SK-N-SH (cell line): Measurements from ENCODE around the gene CREB5. TPM values are rescaled to one million over a fixed set of nuclear protein-coding genes. Genes with fewer than 3 reads are reported as not detected.

Source experiments
- CTCF ChIA-PET: fragments of 300-600, 350-600 bp; formaldehyde crosslinking; extraction: SDS; loops from one replicate; lab custom pipeline; 2021; lab: Yijun Ruan, JAX
- POLR2A ChIA-PET: fragments of 350-600 bp; sonication (Branson Sonifier 250); formaldehyde crosslinking; extraction: SDS; loops from one replicate; lab custom pipeline; 2020; ENCODE audit warnings: antibody characterized with exemption, inconsistent platforms; lab: Yijun Ruan, JAX
- DNase-seq: peaks from one replicate; pipeline ENCODE4 v3.0.0; 2012
- H2AFZ ChIP-seq: fragments of 200-600 bp; sonication (generic); 2 replicates; pipeline ENCODE4 v1.8.1; 2016; ENCODE audit warnings: antibody characterized with exemption, mild to moderate bottlenecking, low read depth
- H3F3A ChIP-seq: fragments of 200-600 bp; sonication (generic); replicated peaks from 2 replicates; pipeline ENCODE3; 2016; ENCODE audit warnings: antibody characterized with exemption, mild to moderate bottlenecking; ENCODE audit not compliant: insufficient read depth
- H3K27ac ChIP-seq, 2 experiments: fragments of 200-500 bp in 1 of 2; fragments of 200-600 bp in 1 of 2; sonication (Bioruptor generic) in 1 of 2; sonication (generic), shearing (Covaris generic) in 1 of 2; 2 replicates each; pipeline versions ENCODE4 v1.5.1 to v1.6.1; 2014 to 2016; ENCODE audit warnings: low read depth in 2 of 2, inconsistent platforms in 1 of 2, low read length in 1 of 2, mild to moderate bottlenecking in 1 of 2, mixed read lengths in 1 of 2
- H3K27me3 ChIP-seq: fragments of 200-600 bp; sonication (generic), shearing (Covaris generic); 2 replicates; pipeline ENCODE4 v1.6.1; 2016; ENCODE audit warnings: mixed run types; ENCODE audit not compliant: insufficient read depth
- H3K36me3 ChIP-seq, 2 experiments: fragments of 200-500 bp in 1 of 2; fragments of 200-600 bp in 1 of 2; sonication (Bioruptor generic) in 1 of 2; sonication (generic) in 1 of 2; replicated peaks in 1 of 2; 2 replicates each; pipeline versions ENCODE3 to v1.5.1; 2014 to 2016; ENCODE audit warnings: low read length in 1 of 2, mild to moderate bottlenecking in 1 of 2; ENCODE audit not compliant: insufficient read depth in 2 of 2, control insufficient read depth in 1 of 2
- H3K4me1 ChIP-seq, 2 experiments: fragments of 200-500 bp in 1 of 2; fragments of 200-600 bp in 1 of 2; sonication (Bioruptor generic) in 1 of 2; sonication (generic), shearing (Covaris generic) in 1 of 2; 2 replicates each; pipeline versions ENCODE4 v1.5.1 to v1.6.1; 2014 to 2016; ENCODE audit warnings: low read depth in 1 of 2, low read length in 1 of 2, mixed run types in 1 of 2; ENCODE audit not compliant: insufficient read depth in 2 of 2, control insufficient read depth in 1 of 2
- H3K4me2 ChIP-seq: fragments of 200-600 bp; sonication (generic), shearing (Covaris generic); 2 replicates; pipeline ENCODE4 v1.6.1; 2017; ENCODE audit warnings: mixed run types
- H3K4me3 ChIP-seq, 2 experiments: fragments of 200-500 bp in 1 of 2; fragments of 200-600 bp in 1 of 2; sonication (Bioruptor generic) in 1 of 2; sonication (generic), shearing (Covaris generic) in 1 of 2; 2 replicates each; pipeline versions ENCODE4 v1.5.1 to v1.8.1; 2014 to 2016; ENCODE audit warnings: low read depth in 2 of 2, inconsistent platforms in 1 of 2, low read length in 1 of 2, mild to moderate bottlenecking in 1 of 2, mixed read lengths in 1 of 2, moderate library complexity in 1 of 2
- H3K79me2 ChIP-seq: fragments of 200-600 bp; sonication (generic); 2 replicates; pipeline ENCODE4 v1.8.1; 2017; ENCODE audit warnings: mild to moderate bottlenecking; ENCODE audit not compliant: insufficient read depth
- H3K9ac ChIP-seq: fragments of 200-600 bp; sonication (generic); 2 replicates; pipeline ENCODE4 v1.6.1; 2017; ENCODE audit warnings: mixed run types
- H3K9me2 ChIP-seq: fragments of 200-600 bp; sonication (generic); 2 replicates; pipeline ENCODE4 v1.6.1; 2017; ENCODE audit warnings: mixed run types
- H3K9me3 ChIP-seq: fragments of 200-600 bp; sonication (generic); 2 replicates; pipeline ENCODE4 v1.6.1; 2017; ENCODE audit warnings: mixed run types, mild to moderate bottlenecking, moderate library complexity
- H4K20me1 ChIP-seq: fragments of 200-600 bp; sonication (generic); 2 replicates; pipeline ENCODE4 v1.6.1; 2017; ENCODE audit warnings: mild to moderate bottlenecking, mixed run types; ENCODE audit not compliant: insufficient read depth
- ELF1 ChIP-seq: IDR thresholded peaks from 2 replicates; pipeline ENCODE4 v1.4.0; 2012
- EP300 ChIP-seq, 2 experiments: IDR thresholded peaks; 2 replicates each; pipeline versions ENCODE4 v1.4.0 to v1.6.1; 2012; ENCODE audit warnings: borderline replicate concordance in 1 of 2, low read depth in 1 of 2, low read length in 1 of 2
- FOSL2 ChIP-seq: IDR thresholded peaks from 2 replicates; pipeline ENCODE4 v1.4.0; 2012; ENCODE audit warnings: low read depth, mild to moderate bottlenecking, moderate library complexity, borderline replicate concordance
- FOXJ3 ChIP-seq: sonication (generic); formaldehyde crosslinking; IDR thresholded peaks from 2 replicates; pipeline ENCODE4 v1.5.1; 2020; ENCODE audit warnings: mild to moderate bottlenecking, missing genetic modification reagents
- IRF3 ChIP-seq: fragments of 150-350 bp; IDR thresholded peaks from 2 replicates; pipeline ENCODE4 v1.6.1; 2016; ENCODE audit warnings: mild to moderate bottlenecking, low read depth, low read length
- JUND ChIP-seq: IDR thresholded peaks from 2 replicates; pipeline ENCODE4 v1.4.0; 2012
- MEF2A ChIP-seq: IDR thresholded peaks from 2 replicates; pipeline ENCODE4 v1.4.0; 2012; ENCODE audit warnings: low read depth, borderline replicate concordance
- NFIC ChIP-seq: IDR thresholded peaks from 2 replicates; pipeline ENCODE4 v1.4.0; 2012; ENCODE audit warnings: borderline replicate concordance
- POLR2AphosphoS5 ChIP-seq: IDR thresholded peaks from 2 replicates; pipeline ENCODE4 v1.6.1; 2012; ENCODE audit warnings: low read depth, low read length
- RAD21 ChIP-seq: IDR thresholded peaks from 2 replicates; pipeline ENCODE4 v1.6.1; 2012; ENCODE audit warnings: mild to moderate bottlenecking, low read length
- RFX5 ChIP-seq: IDR thresholded peaks from 2 replicates; pipeline ENCODE4 v1.6.1; 2012; ENCODE audit warnings: mild to moderate bottlenecking, improper control_type of control experiment, low read length
- SMC3 ChIP-seq: IDR thresholded peaks from 2 replicates; pipeline ENCODE4 v1.6.1; 2012; ENCODE audit warnings: low read depth, low read length, improper control_type of control experiment
- TAF1 ChIP-seq: IDR thresholded peaks from 2 replicates; pipeline ENCODE4 v1.6.1; 2012; ENCODE audit warnings: low read depth, mild to moderate bottlenecking, low read length, moderate library complexity, borderline replicate concordance
- TCF12 ChIP-seq: IDR thresholded peaks from 2 replicates; pipeline ENCODE4 v1.4.0; 2012
- TEAD4 ChIP-seq: IDR thresholded peaks from 2 replicates; pipeline ENCODE4 v1.4.0; 2012; ENCODE audit warnings: mild to moderate bottlenecking, borderline replicate concordance; ENCODE audit not compliant: insufficient read depth
- USF2 ChIP-seq: fragments of 150-350 bp; IDR thresholded peaks from 2 replicates; pipeline ENCODE4 v1.6.1; 2017; ENCODE audit warnings: antibody characterized with exemption, low read length, low read depth, borderline replicate concordance
- WGBS: methylation state at CpG from one replicate; pipeline ENCODE4 v1.1.6; 2017; ENCODE audit warnings: low lambda C conversion rate; 5-methylcytosine and 5-hydroxymethylcytosine counted together
- polyA plus RNA-seq, 3 experiments: library from polyadenylated mRNA; depleted of rRNA; stranded (reverse); fragments of >200 nt; gene quantifications; 2 replicates each; pipeline ENCODE4 v1.2.3, GENCODE V29; 2012
- TF ChIP-seq, protein P1 (sequence below): IDR thresholded peaks from 2 replicates; pipeline ENCODE4; 2012
- TF ChIP-seq, protein P2 (sequence below): IDR thresholded peaks from 2 replicates; pipeline ENCODE4 v1.4.0; 2012; ENCODE audit warnings: low read depth, borderline replicate concordance
- TF ChIP-seq, protein P3 (sequence below): IDR thresholded peaks from 2 replicates; pipeline ENCODE4 v1.4.0; 2012; ENCODE audit warnings: low read depth
- TF ChIP-seq, protein P4 (sequence below): IDR thresholded peaks from 2 replicates; pipeline ENCODE4 v1.4.0; 2012; ENCODE audit warnings: low read depth, borderline replicate concordance

CREB5 gene
- polyA plus RNA-seq, 1 of the 3 experiments (the other 2 are of a cell fraction): 19.3 TPM

DNA sequence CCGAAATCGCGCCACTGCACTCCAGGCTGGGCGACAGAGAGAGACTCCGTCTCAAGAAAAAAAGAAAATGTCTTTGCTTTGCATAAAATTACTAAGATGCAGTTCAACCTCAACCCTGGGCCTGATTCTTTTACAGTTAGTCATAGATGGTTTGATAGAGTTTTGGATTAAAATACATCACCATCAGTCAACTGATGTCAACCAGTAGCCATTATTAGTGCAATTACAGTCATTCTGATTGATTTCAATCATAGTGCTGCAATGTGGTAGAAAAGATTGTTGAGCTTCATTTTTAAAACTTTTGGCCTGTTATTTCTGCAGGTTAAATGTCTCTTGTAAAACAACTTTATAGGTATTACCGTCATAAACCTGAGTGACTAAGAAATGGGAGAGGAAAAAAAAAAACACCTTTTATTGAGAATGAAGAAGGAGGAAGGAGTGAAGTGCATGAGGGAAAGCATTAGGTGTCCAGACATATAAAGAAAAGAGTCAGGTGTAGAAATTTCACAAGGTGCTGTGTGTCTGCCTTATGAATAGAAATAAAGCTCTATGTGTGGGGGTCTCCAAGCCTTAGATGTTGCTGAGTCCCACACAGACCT lies 395.2 kb downstream of the CREB5 start:
- ChIA-PET POLR2A (no interaction called here), CTCF (interaction anchor here (0.9 to 1.8 kb wide), 3 partner anchors 14 to 46 kb away, joined by 3 to 4 read pairs (median 3); no protein-coding TSS in a partner anchor)
- WGBS: 95% methylated on average over 6 of the region's 6 CpGs
- Histone ChIP-seq H3F3A (no peaks in the 10 kb centered on the region), H3K4me2 (no peak overlapping the region), H3K27me3 (no peaks in the 10 kb centered on the region), H3K27ac (no peak overlapping the region), H3K79me2 (no peaks in the 10 kb centered on the region), H2AFZ (no peak overlapping the region), H4K20me1 (no peaks in the 10 kb centered on the region), H3K4me3 (no peak overlapping the region), H3K36me3 (no peaks in the 10 kb centered on the region), H3K9me3 (no peaks in the 10 kb centered on the region), H3K9me2 (no peaks in the 10 kb centered on the region), H3K4me1 (peaks cover 6 to 8% of the 10 kb centered on the region in 2 experiments; a peak in 2 of 4 replicates), H3K9ac (no peak overlapping the region)
- DNase-seq: no peak
- TF ChIP-seq, protein P1, sequence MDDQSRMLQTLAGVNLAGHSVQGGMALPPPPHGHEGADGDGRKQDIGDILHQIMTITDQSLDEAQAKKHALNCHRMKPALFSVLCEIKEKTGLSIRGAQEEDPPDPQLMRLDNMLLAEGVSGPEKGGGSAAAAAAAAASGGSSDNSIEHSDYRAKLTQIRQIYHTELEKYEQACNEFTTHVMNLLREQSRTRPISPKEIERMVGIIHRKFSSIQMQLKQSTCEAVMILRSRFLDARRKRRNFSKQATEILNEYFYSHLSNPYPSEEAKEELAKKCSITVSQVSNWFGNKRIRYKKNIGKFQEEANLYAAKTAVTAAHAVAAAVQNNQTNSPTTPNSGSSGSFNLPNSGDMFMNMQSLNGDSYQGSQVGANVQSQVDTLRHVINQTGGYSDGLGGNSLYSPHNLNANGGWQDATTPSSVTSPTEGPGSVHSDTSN: peak; percentile 90
- TF ChIP-seq USF2: no peak
- peak; percentile 56; the same call in 1 of the 2 replicates for TF ChIP-seq TCF12
- peak; percentile 69 for TF ChIP-seq JUND
- TF ChIP-seq FOSL2: peak; percentile 21
- TF ChIP-seq ELF1: no peak

DNA sequence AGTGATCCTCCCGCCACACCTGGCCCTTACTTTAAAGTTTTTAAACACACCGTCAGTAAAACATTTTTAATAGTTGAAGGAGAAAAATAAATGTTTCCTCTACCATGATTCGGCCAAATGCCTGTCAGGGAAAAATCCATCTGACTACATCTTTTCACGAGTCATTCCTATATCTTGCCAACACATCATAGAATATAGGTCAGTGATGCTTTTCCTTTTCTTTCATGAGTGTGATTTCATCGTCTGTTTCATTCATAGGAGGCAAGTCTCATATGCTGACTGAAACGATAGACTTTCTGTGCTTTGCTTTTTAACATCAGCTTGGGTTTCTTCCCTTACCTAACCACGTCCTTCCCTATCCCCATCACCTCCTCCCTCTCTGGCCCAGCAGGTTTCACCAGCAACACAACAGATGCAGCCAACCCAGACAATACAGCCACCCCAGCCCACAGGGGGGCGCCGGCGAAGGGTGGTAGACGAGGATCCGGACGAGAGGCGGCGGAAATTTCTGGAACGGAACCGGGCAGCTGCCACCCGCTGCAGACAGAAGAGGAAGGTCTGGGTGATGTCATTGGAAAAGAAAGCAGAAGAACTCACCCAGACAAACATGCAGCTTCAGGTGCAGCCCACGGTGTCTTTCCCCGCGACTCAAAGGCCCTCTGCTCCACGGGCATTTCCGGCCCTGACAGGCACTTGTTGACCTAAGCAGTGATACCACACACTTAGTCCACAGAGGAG lies 396.6 kb downstream of the CREB5 start:
- Histone ChIP-seq H3K9ac (no peak overlapping the region), H3K9me2 (no peaks in the 10 kb centered on the region), H3K9me3 (no peaks in the 10 kb centered on the region), H3K27me3 (no peaks in the 10 kb centered on the region), H3K4me2 (no peak overlapping the region), H3K27ac (no peak overlapping the region), H4K20me1 (no peaks in the 10 kb centered on the region), H3K4me1 (peaks cover 6 to 8% of the 10 kb centered on the region in 2 experiments; a peak in 1 of 4 replicates), H3K79me2 (no peaks in the 10 kb centered on the region), H2AFZ (no peak overlapping the region), H3K4me3 (no peak overlapping the region), H3F3A (no peaks in the 10 kb centered on the region), H3K36me3 (no peaks in the 10 kb centered on the region)
- 83% methylated on average over 19 of the region's 23 CpGs for WGBS
- POLR2A ChIA-PET: no interaction called here
- DNase-seq: peak; percentile 31
- CTCF ChIA-PET: interaction anchor here (0.6 to 1.5 kb wide), 8 partner anchors 10 to 715 kb away, joined by 3 to 8 read pairs (median 4); no protein-coding TSS in a partner anchor
- TF ChIP-seq POLR2AphosphoS5 (no peak), EP300 (IDR thresholded peaks at IDR 0.05; ENCODE audit: borderline replicate concordance in 1 of 2, low read depth in 1 of 2, low read length in 1 of 2) (no peak), TEAD4 (no peak), RAD21 (no peak), NFIC (no peak; the same call in 1 of the 2 replicates), TAF1 (no peak), SMC3 (no peak), IRF3 (no peak), MEF2A (no peak), JUND (peak; percentile 14; the same call in 1 of the 2 replicates), FOXJ3 (no peak), ELF1 (no peak), RFX5 (no peak), FOSL2 (peak; percentile 25; the same call in 1 of the 2 replicates)
- TF ChIP-seq, protein P2, sequence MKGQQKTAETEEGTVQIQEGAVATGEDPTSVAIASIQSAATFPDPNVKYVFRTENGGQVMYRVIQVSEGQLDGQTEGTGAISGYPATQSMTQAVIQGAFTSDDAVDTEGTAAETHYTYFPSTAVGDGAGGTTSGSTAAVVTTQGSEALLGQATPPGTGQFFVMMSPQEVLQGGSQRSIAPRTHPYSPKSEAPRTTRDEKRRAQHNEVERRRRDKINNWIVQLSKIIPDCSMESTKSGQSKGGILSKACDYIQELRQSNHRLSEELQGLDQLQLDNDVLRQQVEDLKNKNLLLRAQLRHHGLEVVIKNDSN: no peak
- TF ChIP-seq, protein P3, sequence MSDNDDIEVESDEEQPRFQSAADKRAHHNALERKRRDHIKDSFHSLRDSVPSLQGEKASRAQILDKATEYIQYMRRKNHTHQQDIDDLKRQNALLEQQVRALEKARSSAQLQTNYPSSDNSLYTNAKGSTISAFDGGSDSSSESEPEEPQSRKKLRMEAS: no peak
- TF ChIP-seq, protein P4, sequence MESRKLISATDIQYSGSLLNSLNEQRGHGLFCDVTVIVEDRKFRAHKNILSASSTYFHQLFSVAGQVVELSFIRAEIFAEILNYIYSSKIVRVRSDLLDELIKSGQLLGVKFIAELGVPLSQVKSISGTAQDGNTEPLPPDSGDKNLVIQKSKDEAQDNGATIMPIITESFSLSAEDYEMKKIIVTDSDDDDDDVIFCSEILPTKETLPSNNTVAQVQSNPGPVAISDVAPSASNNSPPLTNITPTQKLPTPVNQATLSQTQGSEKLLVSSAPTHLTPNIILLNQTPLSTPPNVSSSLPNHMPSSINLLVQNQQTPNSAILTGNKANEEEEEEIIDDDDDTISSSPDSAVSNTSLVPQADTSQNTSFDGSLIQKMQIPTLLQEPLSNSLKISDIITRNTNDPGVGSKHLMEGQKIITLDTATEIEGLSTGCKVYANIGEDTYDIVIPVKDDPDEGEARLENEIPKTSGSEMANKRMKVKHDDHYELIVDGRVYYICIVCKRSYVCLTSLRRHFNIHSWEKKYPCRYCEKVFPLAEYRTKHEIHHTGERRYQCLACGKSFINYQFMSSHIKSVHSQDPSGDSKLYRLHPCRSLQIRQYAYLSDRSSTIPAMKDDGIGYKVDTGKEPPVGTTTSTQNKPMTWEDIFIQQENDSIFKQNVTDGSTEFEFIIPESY: no peak
